K562 (cell line): ENCODE measurements around the gene TRIM14. TPM values are rescaled to one million over a fixed set of nuclear protein-coding genes. Genes with fewer than 3 reads are reported as not detected.

ENCODE experiments used
- BRCA1 ChIP-seq, 2 experiments: fragments of 450-650 bp in 1 of 2; sonication (generic) in 1 of 2; formaldehyde crosslinking in 1 of 2; IDR thresholded peaks; 2 replicates each; pipeline versions ENCODE4 v1.5.0 to v1.6.1; 2017 to 2020; ENCODE audit warnings: mild to moderate bottlenecking in 1 of 2, missing genetic modification reagents in 1 of 2
- CHD2 ChIP-seq: IDR thresholded peaks from 2 replicates; pipeline ENCODE4 v1.6.1; 2011; ENCODE audit warnings: low read depth, low read length
- DACH1 ChIP-seq: fragments of 450-650 bp; IDR thresholded peaks from 2 replicates; pipeline ENCODE4 v1.6.1; 2018; ENCODE audit not compliant: partially characterized antibody
- ESRRA ChIP-seq: fragments of 450-650 bp; IDR thresholded peaks from 2 replicates; pipeline ENCODE4 v1.6.1; 2014; ENCODE audit warnings: low read depth, mild to moderate bottlenecking, moderate library complexity, borderline replicate concordance
- HMGN3 ChIP-seq: IDR thresholded peaks from 2 replicates; pipeline ENCODE4 v1.6.1; 2011; ENCODE audit warnings: borderline replicate concordance, low read depth, mild to moderate bottlenecking, mixed read lengths, low read length; ENCODE audit not compliant: insufficient read length; ENCODE audit errors: extremely low read depth
- HOMEZ ChIP-seq: fragments of 250-450 bp; sonication (Bioruptor Pico); IDR thresholded peaks from 2 replicates; pipeline ENCODE4 v1.4.0; 2020; ENCODE audit warnings: mild to moderate bottlenecking, moderate library complexity
- KLF13 ChIP-seq: fragments of 450-650 bp; IDR thresholded peaks from 2 replicates; pipeline ENCODE4 v1.6.1; 2016; ENCODE audit warnings: missing genetic modification characterization, low read depth, mild to moderate bottlenecking, missing compliant biosample characterization, moderate library complexity, borderline replicate concordance
- MAZ ChIP-seq, 2 experiments: fragments of 450-650 bp in 1 of 2; sonication (generic) in 1 of 2; formaldehyde crosslinking; IDR thresholded peaks in 1 of 2; conservative IDR thresholded peaks in 1 of 2; 2 replicates each; pipeline versions ENCODE4 v1.4.0 to v1.5.0; 2020; ENCODE audit warnings: mild to moderate bottlenecking in 1 of 2, missing genetic modification reagents in 1 of 2
- NBN ChIP-seq: fragments of 450-650 bp; IDR thresholded peaks from 2 replicates; pipeline ENCODE4 v1.6.1; 2016; ENCODE audit warnings: low read depth, mild to moderate bottlenecking
- NR1H2 ChIP-seq: sonication (generic); formaldehyde crosslinking; IDR thresholded peaks from 2 replicates; pipeline ENCODE4 v1.4.0; 2020; ENCODE audit warnings: mild to moderate bottlenecking, missing genetic modification reagents
- NR3C1 ChIP-seq: sonication (generic); formaldehyde crosslinking; IDR thresholded peaks from 2 replicates; pipeline ENCODE4 v1.8.1; 2022; ENCODE audit warnings: missing genetic modification reagents
- RBM17 ChIP-seq: fragments of 200-400 bp; formaldehyde crosslinking; IDR thresholded peaks from 2 replicates; pipeline ENCODE4 v1.6.1; 2017; ENCODE audit warnings: low read depth, mild to moderate bottlenecking, low read length, borderline replicate concordance
- STAT5A ChIP-seq: IDR thresholded peaks from 2 replicates; pipeline ENCODE4 v1.6.1; 2012; ENCODE audit warnings: low read length, inconsistent platforms, borderline replicate concordance
- ZNF3 ChIP-seq: fragments of 250-450 bp; sonication (Bioruptor Pico); IDR thresholded peaks from 2 replicates; pipeline ENCODE4 v1.5.0; 2021; ENCODE audit warnings: mild to moderate bottlenecking, moderate library complexity
- ZNF324 ChIP-seq: fragments of 250-450 bp; sonication (Bioruptor Pico); IDR thresholded peaks from 2 replicates; pipeline ENCODE4 v1.4.0; 2020; ENCODE audit warnings: mild to moderate bottlenecking
- ZNF561 ChIP-seq: fragments of 450-650 bp; formaldehyde crosslinking; conservative IDR thresholded peaks from 2 replicates; pipeline ENCODE4 v1.4.0; 2020; ENCODE audit warnings: mild to moderate bottlenecking, moderate library complexity
- ZNF75A ChIP-seq: fragments of 450-650 bp; formaldehyde crosslinking; IDR thresholded peaks from 2 replicates; pipeline ENCODE4 v1.4.0; 2020; ENCODE audit warnings: mild to moderate bottlenecking
- polyA plus RNA-seq, 8 experiments: library from polyadenylated mRNA; depleted of rRNA in 4 of 8; stranded (reverse) in 5 of 8; unstranded in 3 of 8; fragments of >200 nt; fragmentation: Nextera tagmentation in 2 of 8; fragmentation: Illumina TruSeq in 1 of 8; extraction: Ambion mirVana in 2 of 8; extraction: Trizol in 1 of 8; gene quantifications; 2 replicates each; pipeline versions ENCODE4 v1.2.1 to v1.2.3, GENCODE V29; 2011 to 2014; ENCODE audit warnings: inconsistent platforms in 1 of 8, missing spikeins in 1 of 8
- total RNA-seq, 7 experiments: library from RNA; depleted of rRNA in 6 of 7; stranded (reverse); fragments of >200 nt in 6 of 7; fragmentation: Illumina TruSeq in 2 of 7; extraction: Trizol in 2 of 7; gene quantifications; 2 replicates each; pipeline versions ENCODE4 v1.2.1 to v1.2.3, GENCODE V29; 2011 to 2021; ENCODE audit warnings: low replicate concordance in 1 of 7
- TF ChIP-seq, protein P1 (sequence below): fragments of 200-800 bp; sonication (Bioruptor generic); IDR thresholded peaks from 2 replicates; pipeline ENCODE4 v1.6.1; 2017; ENCODE audit warnings: missing genetic modification characterization, missing compliant biosample characterization
- TF ChIP-seq, protein P2 (sequence below): fragments of 250-450 bp; sonication (Bioruptor Pico); IDR thresholded peaks from 2 replicates; pipeline ENCODE4 v1.8.0; 2021; ENCODE audit warnings: moderate library complexity, mild to moderate bottlenecking, inconsistent platforms
- TF ChIP-seq, protein P3 (sequence below): sonication (generic); formaldehyde crosslinking; IDR thresholded peaks from 2 replicates; pipeline ENCODE4 v1.8.0; 2022; ENCODE audit warnings: missing genetic modification reagents, mild to moderate bottlenecking, moderate library complexity, borderline replicate concordance

TRIM14 gene
- total and polyA plus RNA-seq, 9 of the 15 experiments (the other 6 are each of a cell fraction or from before 2014, with no cell fraction given), result 7.6 to 41.0 (median 17.9) TPM

DNA sequence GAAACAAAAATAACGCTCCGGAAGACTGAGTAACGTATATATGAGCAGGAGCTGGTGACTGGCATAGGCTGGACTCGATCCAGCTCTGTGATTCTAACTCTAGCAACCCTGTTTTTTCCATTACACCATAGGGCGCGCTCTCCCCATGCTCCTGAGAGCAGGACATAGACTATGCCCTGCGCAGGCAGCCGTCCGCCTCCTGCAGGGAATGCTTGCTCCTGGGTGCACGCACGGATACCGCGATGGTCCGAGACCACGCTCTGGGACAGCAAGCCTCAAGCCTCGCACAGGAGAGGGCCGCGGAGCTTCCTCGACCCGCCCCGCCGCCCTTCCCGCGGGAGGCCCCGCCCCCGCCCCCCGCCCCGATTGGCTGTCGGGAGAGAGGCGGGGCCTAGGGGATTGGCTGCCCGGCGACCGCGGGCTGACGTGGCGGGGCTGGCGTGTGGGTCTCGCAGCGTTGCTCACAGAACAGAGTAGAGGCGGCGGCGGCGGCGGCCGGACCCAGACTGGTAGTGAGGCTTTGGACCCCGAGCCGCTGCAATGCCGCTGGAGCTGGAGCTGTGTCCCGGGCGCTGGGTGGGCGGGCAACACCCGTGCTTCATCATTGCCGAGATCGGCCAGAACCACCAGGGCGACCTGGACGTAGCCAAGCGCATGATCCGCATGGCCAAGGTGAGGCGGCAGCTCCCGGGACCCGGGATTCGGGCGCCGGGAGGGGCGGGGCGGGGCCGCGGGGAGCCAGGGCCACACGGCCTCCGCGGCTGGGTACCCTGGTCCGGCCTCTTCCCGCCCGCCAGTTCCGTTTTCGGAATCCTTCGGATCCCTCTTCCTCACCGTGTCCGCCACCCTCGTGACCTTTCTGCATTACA is 62.5 kb downstream of the TRIM14 start, which contains the start of gene NANS (continued):
- TF ChIP-seq, protein P1, sequence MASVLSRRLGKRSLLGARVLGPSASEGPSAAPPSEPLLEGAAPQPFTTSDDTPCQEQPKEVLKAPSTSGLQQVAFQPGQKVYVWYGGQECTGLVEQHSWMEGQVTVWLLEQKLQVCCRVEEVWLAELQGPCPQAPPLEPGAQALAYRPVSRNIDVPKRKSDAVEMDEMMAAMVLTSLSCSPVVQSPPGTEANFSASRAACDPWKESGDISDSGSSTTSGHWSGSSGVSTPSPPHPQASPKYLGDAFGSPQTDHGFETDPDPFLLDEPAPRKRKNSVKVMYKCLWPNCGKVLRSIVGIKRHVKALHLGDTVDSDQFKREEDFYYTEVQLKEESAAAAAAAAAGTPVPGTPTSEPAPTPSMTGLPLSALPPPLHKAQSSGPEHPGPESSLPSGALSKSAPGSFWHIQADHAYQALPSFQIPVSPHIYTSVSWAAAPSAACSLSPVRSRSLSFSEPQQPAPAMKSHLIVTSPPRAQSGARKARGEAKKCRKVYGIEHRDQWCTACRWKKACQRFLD (CRISPR knock-in tag), result no peak
- TF ChIP-seq ZNF561 (CRISPR knock-in tag) (no peak), STAT5A (no peak), NBN (no peak), ZNF75A (CRISPR knock-in tag) (no peak), ESRRA (peak; percentile 31; the same call in 1 of the 2 replicates), BRCA1 (IDR thresholded peaks at IDR 0.05) (no peak), BRCA1 (CRISPR knock-in tag; IDR thresholded peaks at IDR 0.05) (0 out of 2 replicates have a peak, but pooled peaks have one; percentile 67), ZNF324 (CRISPR knock-in tag) (no peak), NR1H2 (CRISPR knock-in tag) (no peak), HOMEZ (CRISPR knock-in tag) (no peak), CHD2 (peak; percentile 95), DACH1 (no peak), RBM17 (no peak), ZNF3 (CRISPR knock-in tag) (no peak), NR3C1 (CRISPR knock-in tag) (peak; percentile 81), KLF13 (tag) (peak; percentile 41; the same call in 1 of the 2 replicates), HMGN3 (peak; percentile 63), MAZ (CRISPR knock-in tag; conservative IDR thresholded peaks at IDR 0.05 in 1 of 2, IDR thresholded peaks at IDR 0.05 in 1 of 2) (peak; percentile 48 to 76)
- TF ChIP-seq, protein P2, sequence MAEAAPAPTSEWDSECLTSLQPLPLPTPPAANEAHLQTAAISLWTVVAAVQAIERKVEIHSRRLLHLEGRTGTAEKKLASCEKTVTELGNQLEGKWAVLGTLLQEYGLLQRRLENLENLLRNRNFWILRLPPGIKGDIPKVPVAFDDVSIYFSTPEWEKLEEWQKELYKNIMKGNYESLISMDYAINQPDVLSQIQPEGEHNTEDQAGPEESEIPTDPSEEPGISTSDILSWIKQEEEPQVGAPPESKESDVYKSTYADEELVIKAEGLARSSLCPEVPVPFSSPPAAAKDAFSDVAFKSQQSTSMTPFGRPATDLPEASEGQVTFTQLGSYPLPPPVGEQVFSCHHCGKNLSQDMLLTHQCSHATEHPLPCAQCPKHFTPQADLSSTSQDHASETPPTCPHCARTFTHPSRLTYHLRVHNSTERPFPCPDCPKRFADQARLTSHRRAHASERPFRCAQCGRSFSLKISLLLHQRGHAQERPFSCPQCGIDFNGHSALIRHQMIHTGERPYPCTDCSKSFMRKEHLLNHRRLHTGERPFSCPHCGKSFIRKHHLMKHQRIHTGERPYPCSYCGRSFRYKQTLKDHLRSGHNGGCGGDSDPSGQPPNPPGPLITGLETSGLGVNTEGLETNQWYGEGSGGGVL, result no peak
- TF ChIP-seq, protein P3, sequence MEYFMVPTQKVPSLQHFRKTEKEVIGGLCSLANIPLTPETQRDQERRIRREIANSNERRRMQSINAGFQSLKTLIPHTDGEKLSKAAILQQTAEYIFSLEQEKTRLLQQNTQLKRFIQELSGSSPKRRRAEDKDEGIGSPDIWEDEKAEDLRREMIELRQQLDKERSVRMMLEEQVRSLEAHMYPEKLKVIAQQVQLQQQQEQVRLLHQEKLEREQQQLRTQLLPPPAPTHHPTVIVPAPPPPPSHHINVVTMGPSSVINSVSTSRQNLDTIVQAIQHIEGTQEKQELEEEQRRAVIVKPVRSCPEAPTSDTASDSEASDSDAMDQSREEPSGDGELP (CRISPR knock-in tag), result peak; percentile 62; the same call in 1 of the 2 replicates
